ENCODE data around the gene ELP4. TPM values are rescaled to one million over a fixed set of nuclear protein-coding genes. Genes with fewer than 3 reads are reported as not detected.

Gene ELP4
- total RNA-seq, 2 donors from 2014 or later = 14.0 to 15.6 TPM

- Histone ChIP-seq H3K27me3 (peaks cover 75 to 91% of the 10 kb centered on the region in 2 donors), H3K36me3 (no peaks in the 10 kb centered on the region), H3K9me3 (no peaks in the 10 kb centered on the region), H3K4me1 (peaks cover 0 to 48% of the 10 kb centered on the region in 2 donors), H3K4me3 (no peak overlapping the region), H3K27ac (no peak overlapping the region)
- DNase-seq (ENCODE audit: low spot score) = no peak
- TF ChIP-seq, protein P1, sequence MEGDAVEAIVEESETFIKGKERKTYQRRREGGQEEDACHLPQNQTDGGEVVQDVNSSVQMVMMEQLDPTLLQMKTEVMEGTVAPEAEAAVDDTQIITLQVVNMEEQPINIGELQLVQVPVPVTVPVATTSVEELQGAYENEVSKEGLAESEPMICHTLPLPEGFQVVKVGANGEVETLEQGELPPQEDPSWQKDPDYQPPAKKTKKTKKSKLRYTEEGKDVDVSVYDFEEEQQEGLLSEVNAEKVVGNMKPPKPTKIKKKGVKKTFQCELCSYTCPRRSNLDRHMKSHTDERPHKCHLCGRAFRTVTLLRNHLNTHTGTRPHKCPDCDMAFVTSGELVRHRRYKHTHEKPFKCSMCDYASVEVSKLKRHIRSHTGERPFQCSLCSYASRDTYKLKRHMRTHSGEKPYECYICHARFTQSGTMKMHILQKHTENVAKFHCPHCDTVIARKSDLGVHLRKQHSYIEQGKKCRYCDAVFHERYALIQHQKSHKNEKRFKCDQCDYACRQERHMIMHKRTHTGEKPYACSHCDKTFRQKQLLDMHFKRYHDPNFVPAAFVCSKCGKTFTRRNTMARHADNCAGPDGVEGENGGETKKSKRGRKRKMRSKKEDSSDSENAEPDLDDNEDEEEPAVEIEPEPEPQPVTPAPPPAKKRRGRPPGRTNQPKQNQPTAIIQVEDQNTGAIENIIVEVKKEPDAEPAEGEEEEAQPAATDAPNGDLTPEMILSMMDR (IDR thresholded peaks at IDR 0.05) = no peak
Observed at GRCh38 chr11:31802609-31802989, 293.0 kb downstream of the ELP4 start.

- Histone ChIP-seq H3K4me1 (peaks cover 0 to 42% of the 10 kb centered on the region in 2 donors), H3K36me3 (no peaks in the 10 kb centered on the region), H3K27ac (no peak overlapping the region), H3K27me3 (peaks cover 78 to 92% of the 10 kb centered on the region in 2 donors), H3K4me3 (no peak overlapping the region), H3K9me3 (no peaks in the 10 kb centered on the region)
- DNase-seq (ENCODE audit: low spot score) = peak; percentile 51
- TF ChIP-seq, protein P1 (IDR thresholded peaks at IDR 0.05) = no peak
Observed at GRCh38 chr11:31802990-31803812, 293.6 kb downstream of the ELP4 start.

DNA sequence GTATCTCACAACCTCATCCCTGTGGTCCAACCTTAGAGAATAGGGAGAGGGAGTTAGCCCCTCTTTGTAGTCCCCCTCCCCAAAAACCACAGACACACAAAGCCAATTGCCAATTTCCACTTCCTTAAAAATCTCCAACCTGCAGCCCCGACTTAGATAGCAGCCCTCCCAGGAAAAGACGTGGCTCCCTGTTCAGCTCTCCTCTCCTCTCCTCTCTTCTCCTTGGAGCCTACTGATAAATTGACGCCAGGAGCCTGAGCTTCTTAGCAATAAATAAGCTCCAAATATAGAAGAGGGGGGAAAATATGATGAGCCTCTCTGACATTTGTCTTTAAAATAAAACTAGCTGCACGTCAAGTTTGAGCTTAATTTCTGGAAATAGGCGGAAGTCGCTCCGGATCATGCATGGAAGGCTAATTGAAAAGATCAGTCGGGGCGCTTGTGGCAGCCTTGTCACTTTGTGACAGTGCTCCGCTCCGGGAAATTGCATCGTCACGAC lies 294.3 kb downstream of the ELP4 start:
- Histone ChIP-seq H3K27me3 (peaks cover 80 to 92% of the 10 kb centered on the region in 2 donors), H3K9me3 (no peaks in the 10 kb centered on the region), H3K4me3 (no peak overlapping the region), H3K27ac (no peak overlapping the region), H3K36me3 (no peaks in the 10 kb centered on the region), H3K4me1 (peaks cover 0 to 35% of the 10 kb centered on the region in 2 donors)
- TF ChIP-seq, protein P1 (IDR thresholded peaks at IDR 0.05) = no peak
- DNase-seq (ENCODE audit: low spot score) = no peak

GRCh38 chr11:31804312-31805036 lies 294.9 kb downstream of the ELP4 start:
- H3K4me3 ChIP-seq = no peak overlapping the region
- H3K27ac ChIP-seq = no peak overlapping the region
- H3K36me3 ChIP-seq = no peaks in the 10 kb centered on the region
- DNase-seq (ENCODE audit: low spot score) = peak; percentile 54
- TF ChIP-seq, protein P1 (IDR thresholded peaks at IDR 0.05) = no peak
- H3K27me3 ChIP-seq = peaks cover 84 to 92% of the 10 kb centered on the region in 2 donors
- H3K4me1 ChIP-seq = peaks cover 0 to 29% of the 10 kb centered on the region in 2 donors
- H3K9me3 ChIP-seq = no peaks in the 10 kb centered on the region

DNA sequence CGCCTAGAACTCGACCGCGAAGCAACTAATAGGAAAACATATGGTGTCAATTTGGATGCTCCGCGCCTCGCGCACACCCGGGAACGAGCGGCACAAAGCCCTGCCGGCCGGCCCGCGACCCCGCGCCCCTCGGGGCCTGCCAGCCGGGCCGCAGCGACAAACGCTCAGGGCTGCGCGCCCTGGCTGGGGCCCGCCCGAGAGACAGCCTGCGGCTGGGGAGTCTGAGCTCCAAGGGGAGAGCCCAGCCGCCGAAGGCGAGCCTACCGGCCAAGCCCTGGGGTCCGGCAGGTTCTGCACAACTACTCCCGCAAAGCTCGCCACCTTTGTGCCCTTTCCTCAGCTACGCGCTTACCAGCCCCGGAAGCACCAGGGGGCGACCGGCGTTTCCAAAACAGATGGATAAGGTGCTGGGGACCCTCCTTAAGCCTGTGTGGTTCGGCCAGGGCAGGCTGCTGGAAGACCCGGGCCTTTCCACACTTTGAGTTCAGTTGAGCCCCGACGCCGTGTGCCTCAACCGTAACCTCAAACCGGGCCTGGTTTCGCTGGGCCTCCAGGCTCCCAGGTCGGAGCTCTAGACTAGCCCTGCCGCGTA lies 295.6 kb downstream of the ELP4 start:
- TF ChIP-seq, protein P1 (IDR thresholded peaks at IDR 0.05) = no peak
- no peaks in the 10 kb centered on the region for H3K9me3 ChIP-seq
- peaks cover 0 to 30% of the 10 kb centered on the region in 2 donors for H3K4me1 ChIP-seq
- no peaks in the 10 kb centered on the region for H3K36me3 ChIP-seq
- DNase-seq (ENCODE audit: low spot score) = no peak
- peaks cover 84 to 92% of the 10 kb centered on the region in 2 donors for H3K27me3 ChIP-seq
- peak overlapping the region in 1 of 2 donors; percentile 10 for H3K4me3 ChIP-seq
- H3K27ac ChIP-seq = no peak overlapping the region

Data from right atrium auricular region (tissue), 2 donors.